ENCODE results near the gene TARM1. TPM values are rescaled to one million over a fixed set of nuclear protein-coding genes. Genes with fewer than 3 reads are reported as not detected.
"Not testable (repeated sequence)": the region's sequence is repeated elsewhere in the genome, so short reads cannot be mapped to it uniquely, and the experiment has no call there.

The TARM1 gene
- total RNA-seq, 8 experiments from 2014 or later = not detected

DNA sequence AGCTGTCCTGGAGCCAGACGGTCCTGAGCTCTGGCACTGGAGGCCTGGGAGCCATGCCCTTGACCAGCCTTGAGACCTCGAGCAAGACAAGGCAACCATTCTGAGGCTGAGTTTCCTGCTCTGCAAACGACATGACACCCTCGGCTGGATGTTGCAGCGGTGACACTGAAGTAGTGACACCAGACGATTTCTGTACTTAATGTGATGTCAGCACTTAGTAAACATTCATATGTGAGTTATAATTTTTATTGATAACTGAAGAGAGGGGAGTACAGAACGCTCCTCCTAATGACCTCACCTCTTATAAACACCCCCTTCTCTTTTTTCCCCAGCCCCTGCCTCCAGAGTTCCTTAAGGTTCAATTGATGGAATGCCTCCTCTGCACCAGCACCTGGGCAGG lies 27.3 kb upstream of the TARM1 start:
- H3K4me1 ChIP-seq (replicated peaks in 1 of 2) = peaks cover 0 to 6% of the 10 kb centered on the region in 2 donors
- no peak overlapping the region for H3K27ac ChIP-seq
- H3K4me3 ChIP-seq = no peak overlapping the region
- in situ Hi-C loops (cut with MboI; ENCODE audit: low pct_unique_long_range_greater_than_20kb in 2 of 9, low sequenced_read_pairs in 9 of 9, unreplicated experiment in 9 of 9) = no loop called here
- no peak for ATAC-seq (replicated peaks in 6 of 8)
- WGBS, 10 experiments = 58 to 100% (median 77%) methylated on average over 1 to 5 of the region's 7 CpGs; no CpG with 5 or more reads in 3 of the 10 experiments

DNA sequence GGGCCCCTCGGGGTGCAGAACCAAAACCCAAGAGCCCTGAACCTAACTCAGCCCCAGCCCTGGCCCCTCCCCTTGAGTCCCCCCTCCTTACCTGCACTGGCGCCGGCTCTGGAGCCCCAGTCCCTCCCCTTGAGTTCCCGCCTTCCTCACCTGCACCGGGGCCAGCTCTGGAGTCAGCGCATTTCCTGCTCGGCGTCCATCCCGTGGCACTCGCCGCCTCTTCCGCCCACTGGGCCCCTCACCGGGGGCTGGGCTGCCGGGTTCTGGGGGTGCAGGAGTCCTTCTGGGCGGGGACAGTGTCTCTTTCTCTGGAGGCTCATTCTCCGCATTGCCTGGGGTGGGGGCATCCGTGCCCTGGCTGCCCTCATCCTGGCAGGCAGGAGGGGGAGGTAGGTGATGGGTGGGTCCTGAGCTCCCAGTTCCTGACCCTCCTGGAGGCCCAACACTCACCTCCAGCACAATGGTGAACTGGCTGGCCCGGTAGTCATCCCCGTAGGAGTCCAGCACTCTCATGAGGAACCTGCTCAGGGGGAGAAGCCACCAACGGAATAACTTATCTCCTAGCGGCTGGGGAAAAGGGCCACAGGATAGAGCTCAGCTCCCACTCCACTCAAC lies 26.8 kb upstream of the TARM1 start:
- Histone ChIP-seq H3K4me3 (no peak overlapping the region), H3K27ac (no peak overlapping the region), H3K4me1 (replicated peaks in 1 of 2) (peaks cover 0 to 6% of the 10 kb centered on the region in 2 donors)
- peak in 3 of 8 experiments; percentile 12 to 27 (median 18) for ATAC-seq (replicated peaks in 6 of 8)
- 60 to 78% methylated on average over 1 to 5 of the region's 21 CpGs; no CpG with 5 or more reads in 8 of the 10 experiments for WGBS, 10 experiments
- in situ Hi-C loops (cut with MboI; ENCODE audit: low pct_unique_long_range_greater_than_20kb in 2 of 9, low sequenced_read_pairs in 9 of 9, unreplicated experiment in 9 of 9) = no loop called here

DNA sequence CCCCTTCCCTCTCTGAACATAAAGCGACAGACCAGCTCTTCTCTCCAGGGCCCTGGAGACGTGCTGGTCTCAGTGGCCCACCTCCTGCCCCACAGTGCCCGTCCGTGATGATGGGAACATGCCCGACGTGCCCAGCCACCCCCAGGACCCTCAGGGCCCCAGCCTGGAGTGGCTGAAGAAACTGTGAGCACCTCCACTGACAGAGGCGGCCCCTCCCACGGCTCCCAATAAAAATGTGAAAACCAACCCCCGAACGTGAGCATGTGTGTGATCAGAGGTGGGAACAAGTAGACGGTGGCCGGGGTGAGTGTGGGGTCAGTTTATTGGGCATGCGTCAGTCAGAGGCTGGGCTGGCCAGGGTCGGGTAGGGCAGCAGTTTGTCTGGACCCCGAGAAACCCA lies 25.6 kb upstream of the TARM1 start:
- in situ Hi-C loops (cut with MboI; ENCODE audit: low pct_unique_long_range_greater_than_20kb in 2 of 9, low sequenced_read_pairs in 9 of 9, unreplicated experiment in 9 of 9) = no loop called here
- no peak overlapping the region for H3K27ac ChIP-seq
- H3K4me3 ChIP-seq = no peak overlapping the region
- 50 to 90% (median 84%) methylated on average over 2 to 9 of the region's 15 CpGs; no CpG with 5 or more reads in 6 of the 10 experiments for WGBS, 10 experiments
- H3K4me1 ChIP-seq (replicated peaks in 1 of 2) = peaks cover 0 to 6% of the 10 kb centered on the region in 2 donors
- no peak for ATAC-seq (replicated peaks in 6 of 8)

DNA sequence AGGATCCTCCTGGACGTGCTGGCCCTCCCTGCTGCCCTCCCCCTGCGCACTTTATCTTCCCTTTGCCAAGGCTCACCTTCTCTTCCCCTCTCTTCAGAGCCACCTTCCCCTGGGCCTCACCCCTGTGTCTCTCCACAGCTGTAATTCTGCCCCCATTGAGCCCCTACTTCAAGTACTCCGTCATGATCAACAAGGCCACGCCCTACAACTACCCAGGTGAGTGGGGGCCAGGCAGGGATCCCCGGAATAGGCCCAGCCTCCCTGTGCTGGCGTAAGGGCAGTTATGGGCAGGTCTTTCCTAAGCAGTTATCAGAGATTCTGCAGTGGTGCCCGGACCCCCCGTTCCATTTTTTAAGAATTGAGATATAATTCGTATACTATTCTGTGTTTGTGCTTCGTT lies 24.6 kb upstream of the TARM1 start:
- no peak for ATAC-seq (replicated peaks in 6 of 8)
- Histone ChIP-seq H3K4me1 (replicated peaks in 1 of 2) (peaks cover 0 to 6% of the 10 kb centered on the region in 2 donors), H3K27ac (no peak overlapping the region), H3K4me3 (no peak overlapping the region)
- in situ Hi-C loops (cut with MboI; ENCODE audit: low pct_unique_long_range_greater_than_20kb in 2 of 9, low sequenced_read_pairs in 9 of 9, unreplicated experiment in 9 of 9) = no loop called here
- WGBS, 10 experiments = 57 to 100% (median 96%) methylated on average over 1 to 10 of the region's 10 CpGs; no CpG with 5 or more reads in 3 of the 10 experiments

DNA sequence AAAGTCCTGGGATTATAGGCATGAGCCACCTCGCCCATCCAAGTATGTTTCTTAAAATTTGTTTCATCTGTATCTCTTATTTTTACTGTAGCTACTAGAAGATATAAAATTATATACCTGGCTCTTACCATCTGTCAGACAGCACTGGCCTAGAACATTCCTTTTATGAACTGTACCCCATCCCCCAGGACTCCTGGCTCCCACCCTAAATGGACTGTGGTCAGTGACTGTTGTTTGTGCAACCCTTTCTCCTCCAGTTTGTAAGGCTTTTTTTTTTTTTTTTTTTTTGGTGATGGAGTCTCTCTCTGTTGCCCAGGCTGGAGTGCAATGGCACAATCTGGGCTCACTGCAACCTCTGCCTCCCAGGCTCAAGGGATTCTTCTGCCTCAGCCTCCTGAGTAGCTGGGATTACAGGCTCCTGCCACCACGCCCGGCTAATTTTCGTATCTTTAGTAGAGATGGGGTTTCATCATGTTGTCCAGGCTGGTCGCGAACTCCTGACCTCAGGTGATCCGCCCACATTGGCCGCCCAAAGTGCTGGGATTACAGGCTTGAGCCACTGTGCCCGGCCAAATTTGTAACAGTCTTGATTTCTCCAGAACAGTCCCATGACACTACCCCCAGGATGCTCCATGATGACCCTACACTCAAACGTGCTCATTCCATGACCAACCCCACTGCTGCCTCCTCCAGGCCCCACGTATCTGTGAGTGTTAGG lies 24.0 kb upstream of the TARM1 start:
- Histone ChIP-seq H3K27ac (no peak overlapping the region), H3K4me1 (replicated peaks in 1 of 2) (peaks cover 0 to 6% of the 10 kb centered on the region in 2 donors), H3K4me3 (no peak overlapping the region)
- ATAC-seq (replicated peaks in 6 of 8) = no peak
- WGBS, 10 experiments = 80 to 100% (median 100%) methylated on average over 1 to 3 of the region's 11 CpGs; no CpG with 5 or more reads in 7 of the 10 experiments
- in situ Hi-C loops (cut with MboI; ENCODE audit: low pct_unique_long_range_greater_than_20kb in 2 of 9, low sequenced_read_pairs in 9 of 9, unreplicated experiment in 9 of 9) = no loop called here

DNA sequence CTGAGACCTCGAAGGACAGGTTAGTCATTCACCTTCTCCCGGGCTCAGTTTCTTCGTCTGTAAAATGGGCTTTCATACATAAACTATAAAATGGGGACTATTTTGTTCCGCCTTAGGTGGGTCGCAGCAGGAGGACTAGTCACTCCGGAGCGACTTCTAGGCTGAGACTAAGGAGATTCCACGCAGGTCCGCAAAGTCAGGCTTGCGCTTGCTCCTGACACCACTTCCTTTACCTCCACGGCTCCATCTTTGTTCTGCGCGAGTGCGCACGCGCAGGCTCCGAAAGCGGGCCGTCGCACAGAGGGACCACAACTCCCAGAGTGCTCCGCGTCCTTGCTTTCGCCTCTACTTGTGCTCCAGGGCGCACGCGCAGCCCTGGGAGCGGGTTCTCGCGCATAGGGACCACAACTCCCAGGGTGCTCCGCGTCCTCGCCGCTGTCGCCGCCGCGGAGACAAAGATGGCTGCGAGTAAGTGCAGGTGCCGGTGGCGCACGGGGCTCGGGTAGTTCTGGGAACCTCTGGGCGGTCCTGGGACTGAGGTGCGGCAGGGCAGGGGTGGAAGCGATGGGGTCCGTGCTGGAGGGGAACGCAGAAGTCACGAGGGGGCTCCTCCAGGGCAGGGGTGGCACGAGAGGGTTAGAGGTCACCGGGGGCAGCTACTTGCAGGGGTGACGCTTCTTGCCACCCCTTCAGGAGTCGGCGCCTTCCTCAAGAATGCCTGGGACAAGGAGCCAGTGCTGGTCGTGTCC lies 21.4 kb upstream of the TARM1 start, which contains the start of gene NDUFA3:
TSS of gene NDUFA3 (plus strand) at position 435 of the 749 bp plus-strand sequence. CDS start at position 459, 24 bp downstream.
- peak within 1 kb of the TSS; percentile 19 to 65 for H3K27ac ChIP-seq
- peaks cover 0 to 6% of the 10 kb centered on the region in 2 donors for H3K4me1 ChIP-seq (replicated peaks in 1 of 2)
- in situ Hi-C loops (cut with MboI; ENCODE audit: low pct_unique_long_range_greater_than_20kb in 2 of 9, low sequenced_read_pairs in 9 of 9, unreplicated experiment in 9 of 9) = no loop called here
- peak; percentile 95 to 100 (median 99) for ATAC-seq (replicated peaks in 6 of 8)
- peak within 1 kb of the TSS; percentile 52 to 87 (median 79) for H3K4me3 ChIP-seq
- WGBS, 10 experiments = 0 to 53% (median 2%) methylated on average over 3 to 34 of the region's 54 CpGs; no CpG with 5 or more reads in 2 of the 10 experiments

DNA sequence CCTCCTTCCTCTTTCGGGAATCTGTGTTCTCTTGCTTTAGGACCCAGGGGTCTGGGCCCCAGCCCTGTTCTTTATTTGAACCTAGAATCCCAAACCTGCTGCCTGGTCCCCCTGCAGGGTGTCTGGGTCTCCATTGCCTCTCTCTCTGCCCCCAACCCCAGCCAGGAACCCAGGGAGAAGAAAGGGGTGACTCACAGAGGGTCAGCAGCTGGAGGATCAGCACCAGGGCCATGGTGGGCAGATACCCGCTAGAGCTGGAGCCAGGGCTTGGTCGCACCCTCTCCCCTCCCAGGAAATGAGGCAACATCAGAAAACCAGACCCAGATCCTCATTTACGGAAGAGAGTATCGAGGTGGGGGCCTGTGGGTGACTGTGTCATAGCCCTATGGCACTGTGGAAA lies 19.4 kb upstream of the TARM1 start, which contains the start of gene OSCAR:
TSS of gene OSCAR (minus strand) at position 243 of the 400 bp plus-strand sequence. CDS start at position 232, 11 bp downstream.
- in situ Hi-C loops (cut with MboI; ENCODE audit: low pct_unique_long_range_greater_than_20kb in 2 of 9, low sequenced_read_pairs in 9 of 9, unreplicated experiment in 9 of 9) = no loop called here
- Histone ChIP-seq H3K4me1 (replicated peaks in 1 of 2) (peaks cover 0 to 11% of the 10 kb centered on the region in 2 donors), H3K4me3 (no peak within 1 kb of the TSS), H3K27ac (no peak within 1 kb of the TSS)
- 0 to 100% (median 55%) methylated on average over 1 to 4 of the region's 5 CpGs; no CpG with 5 or more reads in 3 of the 10 experiments for WGBS, 10 experiments
- ATAC-seq (replicated peaks in 6 of 8) = no peak

DNA sequence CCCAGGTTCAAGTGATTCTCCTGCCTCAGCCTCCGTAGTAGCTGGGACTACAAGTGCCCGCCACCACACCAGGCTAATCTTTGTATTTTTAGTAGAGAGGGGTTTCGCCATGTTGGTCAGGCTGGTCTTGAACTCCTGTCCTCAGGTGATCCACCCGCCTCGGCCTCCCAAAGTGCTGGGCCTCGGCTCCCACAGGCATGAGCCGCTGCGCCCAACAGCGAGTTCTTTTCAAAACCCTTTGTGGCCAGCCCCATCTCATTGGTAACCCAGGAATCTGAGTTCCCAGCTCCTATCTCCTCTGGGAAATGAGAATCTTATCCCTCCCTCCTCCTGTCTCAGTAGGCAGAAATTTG lies 18.7 kb upstream of the TARM1 start:
- WGBS, 10 experiments = 58 to 73% methylated on average over 2 of the region's 9 CpGs; no CpG with 5 or more reads in 8 of the 10 experiments
- H3K4me1 ChIP-seq (replicated peaks in 1 of 2) = peaks cover 0 to 12% of the 10 kb centered on the region in 2 donors
- in situ Hi-C loops (cut with MboI; ENCODE audit: low pct_unique_long_range_greater_than_20kb in 2 of 9, low sequenced_read_pairs in 9 of 9, unreplicated experiment in 9 of 9); ATAC-seq (replicated peaks in 6 of 8); H3K27ac ChIP-seq; H3K4me3 ChIP-seq: not testable (repeated sequence)

DNA sequence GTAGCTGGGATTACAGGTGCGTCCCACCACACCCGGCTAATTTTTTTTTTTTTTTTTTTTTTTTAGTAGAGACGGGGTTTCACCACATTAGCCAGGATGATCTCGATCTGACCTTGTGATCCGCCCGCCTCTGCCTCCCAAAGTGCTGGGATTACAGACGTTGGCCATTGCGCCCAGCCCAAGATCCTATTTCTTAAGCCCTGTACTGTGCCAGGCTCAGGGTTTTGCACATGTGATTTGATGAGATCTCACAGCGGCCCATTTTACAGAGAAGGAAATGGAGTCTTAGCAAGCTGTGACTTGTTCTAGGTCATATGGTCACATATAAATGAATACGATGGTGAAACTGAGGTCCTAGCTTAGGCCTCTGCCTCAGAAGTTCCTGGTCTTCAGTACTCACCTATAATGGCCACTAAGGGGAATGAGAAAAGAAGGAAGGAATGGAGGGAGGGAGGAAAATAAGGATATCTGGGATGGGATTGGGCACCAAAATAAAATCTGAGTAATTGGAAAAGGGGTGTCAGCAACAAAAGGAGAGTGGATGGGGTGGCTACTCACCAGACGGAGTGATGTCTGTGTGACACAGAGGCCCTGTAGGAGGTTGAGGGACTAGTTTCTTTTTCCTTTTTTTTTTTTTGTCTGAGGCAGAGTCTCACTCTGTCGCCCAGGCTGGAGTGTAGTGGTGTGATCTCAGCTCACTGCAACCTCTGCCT lies 18.2 kb upstream of the TARM1 start:
- in situ Hi-C loops (cut with MboI; ENCODE audit: low pct_unique_long_range_greater_than_20kb in 2 of 9, low sequenced_read_pairs in 9 of 9, unreplicated experiment in 9 of 9) = no loop called here
- H3K4me1 ChIP-seq (replicated peaks in 1 of 2) = peaks cover 0 to 12% of the 10 kb centered on the region in 2 donors
- no peak for ATAC-seq (replicated peaks in 6 of 8)
- no peak overlapping the region for H3K4me3 ChIP-seq
- H3K27ac ChIP-seq = no peak overlapping the region
- 75 to 100% (median 88%) methylated on average over 1 to 8 of the region's 12 CpGs; no CpG with 5 or more reads in 2 of the 10 experiments for WGBS, 10 experiments

DNA sequence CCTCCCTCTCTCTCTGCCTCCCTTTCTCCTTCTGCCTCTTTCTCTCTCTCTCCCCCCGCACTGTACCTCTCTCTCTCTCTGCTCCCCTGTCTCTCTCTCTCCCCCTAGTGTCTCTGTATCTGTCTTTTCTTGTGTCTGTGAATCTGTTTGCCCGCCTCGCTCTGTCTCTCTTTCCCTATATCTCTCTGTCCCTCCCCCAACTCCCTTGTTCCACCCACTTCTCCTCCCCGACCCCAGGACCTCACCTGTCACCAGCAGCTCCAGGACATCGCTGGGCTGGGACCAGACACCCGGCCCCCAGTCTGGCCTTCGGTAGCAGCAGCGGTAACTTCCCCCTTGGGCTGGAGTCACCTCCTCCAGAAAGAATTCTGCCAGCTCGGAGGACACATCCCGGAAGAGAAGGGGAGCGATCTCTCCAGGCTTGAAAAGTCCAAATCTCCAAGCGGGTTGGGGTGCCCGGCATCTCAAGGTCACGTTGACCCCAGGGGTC lies 15.5 kb upstream of the TARM1 start:
- Histone ChIP-seq H3K4me1 (replicated peaks in 1 of 2) (peaks cover 0 to 6% of the 10 kb centered on the region in 2 donors), H3K4me3 (no peak overlapping the region), H3K27ac (no peak overlapping the region)
- WGBS, 10 experiments = 0 to 60% (median 14%) methylated on average over 1 to 6 of the region's 14 CpGs; no CpG with 5 or more reads in 3 of the 10 experiments
- in situ Hi-C loops (cut with MboI; ENCODE audit: low pct_unique_long_range_greater_than_20kb in 2 of 9, low sequenced_read_pairs in 9 of 9, unreplicated experiment in 9 of 9) = no loop called here
- ATAC-seq (replicated peaks in 6 of 8) = peak in 4 of 8 experiments; percentile 20 to 56 (median 42)

DNA sequence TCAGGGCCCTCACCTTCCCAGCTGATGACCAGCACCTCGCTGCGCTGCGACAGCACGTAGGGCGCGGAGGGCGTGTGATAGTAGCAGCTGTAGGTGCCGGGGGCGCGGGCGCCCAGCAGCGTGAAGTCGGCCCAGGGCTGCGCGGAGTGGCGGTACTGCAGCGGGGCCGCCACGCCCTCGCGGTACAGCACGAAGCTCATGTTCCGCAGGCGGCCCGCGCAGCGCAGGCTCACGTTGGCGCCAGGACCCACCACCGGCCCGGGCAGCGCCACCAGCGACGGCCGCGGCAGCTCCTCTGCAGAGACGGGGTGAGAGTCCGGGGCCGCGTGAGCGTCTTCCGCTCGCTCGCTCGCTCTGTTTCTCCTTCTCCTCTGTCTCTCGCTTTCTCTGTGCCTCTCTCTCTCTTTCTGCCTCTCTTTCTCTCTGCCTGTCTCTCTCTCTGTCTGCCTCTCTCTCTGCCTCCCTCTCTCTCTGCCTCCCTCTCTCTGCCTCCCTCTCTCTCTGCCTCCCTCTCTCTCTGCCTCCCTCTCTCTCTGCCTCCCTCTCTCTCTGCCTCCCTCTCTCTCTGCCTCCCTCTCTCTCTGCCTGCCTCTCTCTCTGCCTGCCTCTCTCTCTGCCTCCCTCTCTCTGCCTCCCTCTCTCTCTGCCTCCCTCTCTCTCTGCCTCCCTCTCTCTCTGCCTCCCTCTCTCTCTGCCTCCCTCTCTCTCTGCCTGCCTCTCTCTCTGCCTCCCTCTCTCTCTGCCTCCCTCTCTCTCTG lies 14.9 kb upstream of the TARM1 start:
- peak overlapping the region; percentile 6 to 25 (median 22) for H3K4me3 ChIP-seq
- peak; percentile 84 to 94 (median 88) for ATAC-seq (replicated peaks in 6 of 8)
- 0 to 20% (median 5%) methylated on average over 4 to 17 of the region's 46 CpGs; no CpG with 5 or more reads in 6 of the 10 experiments for WGBS, 10 experiments
- H3K4me1 ChIP-seq (replicated peaks in 1 of 2); H3K27ac ChIP-seq; in situ Hi-C loops (cut with MboI; ENCODE audit: low pct_unique_long_range_greater_than_20kb in 2 of 9, low sequenced_read_pairs in 9 of 9, unreplicated experiment in 9 of 9): not testable (repeated sequence)
